Suprapubic skin (tissue), 4 donors: ENCODE results near the gene SLF2. TPM values are rescaled to one million over a fixed set of nuclear protein-coding genes. Genes with fewer than 3 reads are reported as not detected.

Experiments
- DNase-seq, 2 donors: peaks; one replicate each; pipeline ENCODE4 v3.0.0-alpha.2; 2019; ENCODE audit warnings: low spot score in 2 of 2
- H3K27ac ChIP-seq: fragments of 200-600 bp; sonication (generic); one replicate; pipeline ENCODE4 v1.5.1; 2019
- H3K27me3 ChIP-seq: fragments of 200-600 bp; sonication (generic); one replicate; pipeline ENCODE4 v1.5.1; 2019
- H3K36me3 ChIP-seq: fragments of 200-600 bp; sonication (generic); one replicate; pipeline ENCODE4 v1.5.1; 2019
- H3K4me1 ChIP-seq: fragments of 200-600 bp; sonication (generic); one replicate; pipeline ENCODE4 v1.5.1; 2019
- H3K4me3 ChIP-seq: fragments of 200-600 bp; sonication (generic); one replicate; pipeline ENCODE4 v1.5.1; 2019; ENCODE audit warnings: mild to moderate bottlenecking
- H3K9me3 ChIP-seq: fragments of 200-600 bp; sonication (generic); one replicate; pipeline ENCODE4 v1.5.1; 2019
- EP300 ChIP-seq: sonication (generic); formaldehyde crosslinking; IDR thresholded peaks from one replicate; pipeline ENCODE4 v1.6.1; 2017; ENCODE audit warnings: antibody characterized with exemption
- POLR2A ChIP-seq, 2 donors: fragments of 450-650 bp; IDR thresholded peaks; one replicate each; pipeline ENCODE4 v1.6.1; 2017; ENCODE audit warnings: antibody characterized with exemption in 2 of 2, mild to moderate bottlenecking in 2 of 2, moderate library complexity in 2 of 2
- POLR2AphosphoS5 ChIP-seq, 3 donors: sonication (generic); formaldehyde crosslinking; IDR thresholded peaks; one replicate each; pipeline ENCODE4 v1.6.1; 2017; ENCODE audit warnings: antibody characterized with exemption in 3 of 3
- WGBS: methylation state at CpG from one replicate; pipeline ENCODE4 v1.1.5; 2018; 5-methylcytosine and 5-hydroxymethylcytosine counted together
- total RNA-seq, 4 donors: library from RNA; depleted of rRNA; stranded (reverse); fragments of >200 nt; gene quantifications; one replicate each; pipeline ENCODE4 v1.1.0, GENCODE V29; 2016
- TF ChIP-seq, protein P1 (sequence below), 2 donors: fragments of 200-600 bp in 1 of 2; fragments of 450-650 bp in 1 of 2; sonication (generic) in 1 of 2; IDR thresholded peaks; one replicate each; pipeline ENCODE4 v1.5.1; 2016 to 2019; ENCODE audit warnings: antibody characterized with exemption in 2 of 2, mild to moderate bottlenecking in 1 of 2, moderate library complexity in 1 of 2

SLF2 gene
- total RNA-seq, 4 donors from 2014 or later: 11.6 to 41.4 (median 15.6) TPM

DNA sequence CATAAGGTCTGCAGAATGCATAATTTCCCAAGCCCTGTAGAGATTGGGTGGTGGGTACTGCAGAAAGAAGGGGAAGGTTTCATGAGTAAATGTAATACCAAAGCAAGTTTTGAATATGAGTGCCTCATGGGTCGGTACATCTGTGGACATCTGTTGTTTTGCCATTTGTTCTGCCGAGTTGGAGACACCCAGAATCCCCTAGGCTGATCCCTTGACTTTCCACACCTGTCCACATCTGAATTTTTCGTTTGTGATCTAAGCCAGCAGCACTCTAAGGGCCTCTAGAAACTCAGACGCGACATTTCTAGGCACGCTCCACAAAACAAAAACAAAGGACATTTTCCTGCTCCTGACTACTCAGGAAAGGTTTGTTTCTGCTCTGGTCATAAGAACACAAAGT, 11.7 kb upstream of the SLF2 start:
- 82% methylated on average over 6 of the region's 6 CpGs for WGBS
- Histone ChIP-seq H3K9me3 (no peaks in the 10 kb centered on the region), H3K27me3 (peaks cover 18% of the 10 kb centered on the region), H3K36me3 (no peaks in the 10 kb centered on the region), H3K4me3 (no peak overlapping the region), H3K4me1 (no peaks in the 10 kb centered on the region), H3K27ac (no peak overlapping the region)
- no peak for DNase-seq
- TF ChIP-seq POLR2AphosphoS5 (IDR thresholded peaks at IDR 0.05) (no peak), EP300 (no peak), POLR2A (IDR thresholded peaks at IDR 0.05) (no peak)
- TF ChIP-seq, protein P1, sequence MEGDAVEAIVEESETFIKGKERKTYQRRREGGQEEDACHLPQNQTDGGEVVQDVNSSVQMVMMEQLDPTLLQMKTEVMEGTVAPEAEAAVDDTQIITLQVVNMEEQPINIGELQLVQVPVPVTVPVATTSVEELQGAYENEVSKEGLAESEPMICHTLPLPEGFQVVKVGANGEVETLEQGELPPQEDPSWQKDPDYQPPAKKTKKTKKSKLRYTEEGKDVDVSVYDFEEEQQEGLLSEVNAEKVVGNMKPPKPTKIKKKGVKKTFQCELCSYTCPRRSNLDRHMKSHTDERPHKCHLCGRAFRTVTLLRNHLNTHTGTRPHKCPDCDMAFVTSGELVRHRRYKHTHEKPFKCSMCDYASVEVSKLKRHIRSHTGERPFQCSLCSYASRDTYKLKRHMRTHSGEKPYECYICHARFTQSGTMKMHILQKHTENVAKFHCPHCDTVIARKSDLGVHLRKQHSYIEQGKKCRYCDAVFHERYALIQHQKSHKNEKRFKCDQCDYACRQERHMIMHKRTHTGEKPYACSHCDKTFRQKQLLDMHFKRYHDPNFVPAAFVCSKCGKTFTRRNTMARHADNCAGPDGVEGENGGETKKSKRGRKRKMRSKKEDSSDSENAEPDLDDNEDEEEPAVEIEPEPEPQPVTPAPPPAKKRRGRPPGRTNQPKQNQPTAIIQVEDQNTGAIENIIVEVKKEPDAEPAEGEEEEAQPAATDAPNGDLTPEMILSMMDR (IDR thresholded peaks at IDR 0.05): no peak

GRCh38 chr10:100902622-100903021, 10.1 kb upstream of the SLF2 start:
- Histone ChIP-seq H3K36me3 (no peaks in the 10 kb centered on the region), H3K4me1 (no peaks in the 10 kb centered on the region), H3K4me3 (no peak overlapping the region), H3K27ac (no peak overlapping the region), H3K9me3 (no peaks in the 10 kb centered on the region), H3K27me3 (peaks cover 14% of the 10 kb centered on the region)
- 91% methylated on average over 7 of the region's 7 CpGs for WGBS
- TF ChIP-seq, protein P1 (IDR thresholded peaks at IDR 0.05): no peak
- TF ChIP-seq POLR2AphosphoS5 (IDR thresholded peaks at IDR 0.05): no peak
- TF ChIP-seq EP300: no peak
- TF ChIP-seq POLR2A (IDR thresholded peaks at IDR 0.05): no peak
- DNase-seq: no peak

GRCh38 chr10:100904917-100905316, 7.8 kb upstream of the SLF2 start:
- no peak for DNase-seq
- TF ChIP-seq, protein P1 (IDR thresholded peaks at IDR 0.05): no peak
- TF ChIP-seq EP300 (no peak), POLR2AphosphoS5 (IDR thresholded peaks at IDR 0.05) (no peak), POLR2A (IDR thresholded peaks at IDR 0.05) (no peak)
- WGBS: 69% methylated on average over 2 of the region's 2 CpGs
- Histone ChIP-seq H3K27me3 (peaks cover 7% of the 10 kb centered on the region), H3K27ac (no peak overlapping the region), H3K9me3 (no peaks in the 10 kb centered on the region), H3K36me3 (no peaks in the 10 kb centered on the region), H3K4me3 (no peak overlapping the region), H3K4me1 (no peaks in the 10 kb centered on the region)

DNA sequence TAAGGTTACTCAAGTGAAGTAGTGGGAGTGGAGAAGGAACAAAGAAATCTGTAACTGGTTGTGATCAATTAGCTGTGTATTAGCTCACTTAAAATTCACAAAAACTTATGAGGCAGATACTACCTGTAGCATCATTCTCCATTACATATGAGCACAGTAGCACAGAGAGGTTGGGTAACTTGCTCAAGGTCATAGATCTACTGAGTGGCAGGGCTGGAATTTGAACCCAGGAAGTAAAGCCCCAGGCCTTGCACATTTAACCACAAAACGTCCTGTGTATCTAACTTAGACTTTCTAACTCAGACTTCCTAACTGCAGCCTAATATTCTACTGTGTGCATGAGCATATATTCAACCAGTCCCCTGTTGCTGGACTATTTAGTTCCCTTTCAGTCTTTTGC, 5.6 kb upstream of the SLF2 start:
- TF ChIP-seq POLR2AphosphoS5 (IDR thresholded peaks at IDR 0.05) (no peak), POLR2A (IDR thresholded peaks at IDR 0.05) (no peak), EP300 (no peak)
- TF ChIP-seq, protein P1 (IDR thresholded peaks at IDR 0.05): no peak

DNA sequence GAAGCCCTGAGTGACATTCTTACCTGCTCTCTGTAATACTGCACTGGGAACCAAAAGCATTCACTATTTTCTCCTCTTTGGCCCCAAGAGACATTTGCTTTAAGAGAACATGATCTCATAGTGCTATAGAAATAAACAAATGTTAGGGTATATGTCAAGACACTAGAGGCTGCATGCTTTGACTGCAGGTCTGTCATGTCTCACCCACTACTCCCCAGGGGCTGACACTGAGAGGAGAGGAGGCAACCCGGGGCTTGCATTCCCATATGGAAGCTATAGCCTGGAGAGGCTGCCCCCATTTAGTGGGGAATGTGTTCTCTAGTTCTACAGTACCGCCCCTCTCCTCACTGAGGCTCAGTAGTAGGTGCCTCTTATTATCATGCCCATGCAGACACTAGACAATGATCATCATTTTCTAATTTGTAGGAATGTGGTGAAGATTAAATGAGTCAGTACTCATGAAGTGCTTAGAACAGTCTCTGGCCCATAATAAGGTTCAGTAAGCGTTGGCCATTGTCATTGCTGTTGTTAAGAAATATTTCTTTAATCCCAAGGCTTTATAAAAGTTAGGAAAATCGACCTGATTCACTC, 4.9 kb upstream of the SLF2 start:
- no peak for DNase-seq
- Histone ChIP-seq H3K9me3 (no peaks in the 10 kb centered on the region), H3K27ac (no peak overlapping the region), H3K4me1 (peaks cover 9% of the 10 kb centered on the region), H3K4me3 (no peak overlapping the region), H3K27me3 (no peaks in the 10 kb centered on the region), H3K36me3 (no peaks in the 10 kb centered on the region)
- 63% methylated on average over 4 of the region's 4 CpGs for WGBS
- TF ChIP-seq POLR2AphosphoS5 (IDR thresholded peaks at IDR 0.05): no peak
- TF ChIP-seq, protein P1 (IDR thresholded peaks at IDR 0.05): no peak
- no peak for TF ChIP-seq POLR2A (IDR thresholded peaks at IDR 0.05)
- TF ChIP-seq EP300: no peak

More for the DNA sequence above, 5.6 kb upstream of the SLF2 start:
- Histone ChIP-seq H3K27ac (no peak overlapping the region), H3K36me3 (no peaks in the 10 kb centered on the region), H3K27me3 (no peaks in the 10 kb centered on the region), H3K9me3 (no peaks in the 10 kb centered on the region), H3K4me1 (peaks cover 7% of the 10 kb centered on the region), H3K4me3 (no peak overlapping the region)
- WGBS: 35% methylated on average over 1 of the region's 1 CpG
- no peak for DNase-seq
